ENCODE results near the gene LTBP3. TPM values are rescaled to one million over a fixed set of nuclear protein-coding genes. Genes with fewer than 3 reads are reported as not detected.
"Not testable (repeated sequence)": the region's sequence is repeated elsewhere in the genome, so short reads cannot be mapped to it uniquely, and the experiment has no call there.

Gene LTBP3
- polyA plus RNA-seq, 3 donors: 88.3 to 101 (median 89.4) TPM

GRCh38 chr11:65572356-65573051, 14.3 kb upstream of the LTBP3 start, which contains the start of gene FAM89B:
Gene FAM89B (plus strand): TSS chr11:65572538. CDS start chr11:65572670, 132 bp downstream.
- peak in 1 of 3 donors; percentile 88 for DNase-seq (ENCODE audit: low read depth in 3 of 3, low spot score in 2 of 3)

DNA sequence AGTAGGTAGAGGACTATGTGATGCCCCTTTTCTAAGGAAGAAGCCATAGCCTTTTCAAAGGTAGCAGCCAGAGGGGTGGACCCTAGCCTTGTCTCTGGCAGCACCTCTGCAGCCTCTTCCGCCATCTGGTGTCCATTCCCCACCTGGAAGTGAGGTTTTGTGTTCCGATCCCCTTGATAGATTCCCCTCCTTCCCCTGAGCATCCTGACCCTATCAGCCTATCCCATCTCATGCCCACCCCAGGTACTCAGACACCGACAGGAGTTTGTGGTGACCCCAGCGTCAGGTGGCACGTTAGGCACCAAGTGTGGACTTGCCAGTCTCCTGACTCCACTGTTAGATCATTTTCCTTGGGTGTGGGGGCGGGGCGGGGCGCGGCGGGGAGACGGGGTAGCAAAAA, 13.8 kb upstream of the LTBP3 start:
- no peak for DNase-seq (ENCODE audit: low read depth in 3 of 3, low spot score in 2 of 3)

DNA sequence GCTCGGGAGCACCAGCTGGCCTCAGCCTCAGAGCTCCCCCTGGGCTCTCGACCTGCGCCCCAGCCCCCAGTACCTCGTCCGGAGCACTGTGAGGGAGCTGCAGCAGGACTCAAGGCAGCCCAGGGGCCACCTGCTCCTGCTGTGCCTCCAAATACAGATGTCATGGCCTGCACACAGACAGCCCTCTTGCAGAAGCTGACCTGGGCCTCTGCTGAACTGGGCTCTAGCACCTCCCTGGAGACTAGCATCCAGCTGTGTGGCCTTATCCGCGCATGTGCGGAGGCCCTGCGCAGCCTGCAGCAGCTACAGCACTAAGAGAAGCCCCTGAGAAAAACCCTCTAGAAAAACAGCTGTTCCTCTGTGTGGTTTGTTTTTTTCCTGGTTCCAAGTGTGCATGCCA, 13.3 kb upstream of the LTBP3 start:
- DNase-seq (ENCODE audit: low read depth in 3 of 3, low spot score in 2 of 3): no peak

DNA sequence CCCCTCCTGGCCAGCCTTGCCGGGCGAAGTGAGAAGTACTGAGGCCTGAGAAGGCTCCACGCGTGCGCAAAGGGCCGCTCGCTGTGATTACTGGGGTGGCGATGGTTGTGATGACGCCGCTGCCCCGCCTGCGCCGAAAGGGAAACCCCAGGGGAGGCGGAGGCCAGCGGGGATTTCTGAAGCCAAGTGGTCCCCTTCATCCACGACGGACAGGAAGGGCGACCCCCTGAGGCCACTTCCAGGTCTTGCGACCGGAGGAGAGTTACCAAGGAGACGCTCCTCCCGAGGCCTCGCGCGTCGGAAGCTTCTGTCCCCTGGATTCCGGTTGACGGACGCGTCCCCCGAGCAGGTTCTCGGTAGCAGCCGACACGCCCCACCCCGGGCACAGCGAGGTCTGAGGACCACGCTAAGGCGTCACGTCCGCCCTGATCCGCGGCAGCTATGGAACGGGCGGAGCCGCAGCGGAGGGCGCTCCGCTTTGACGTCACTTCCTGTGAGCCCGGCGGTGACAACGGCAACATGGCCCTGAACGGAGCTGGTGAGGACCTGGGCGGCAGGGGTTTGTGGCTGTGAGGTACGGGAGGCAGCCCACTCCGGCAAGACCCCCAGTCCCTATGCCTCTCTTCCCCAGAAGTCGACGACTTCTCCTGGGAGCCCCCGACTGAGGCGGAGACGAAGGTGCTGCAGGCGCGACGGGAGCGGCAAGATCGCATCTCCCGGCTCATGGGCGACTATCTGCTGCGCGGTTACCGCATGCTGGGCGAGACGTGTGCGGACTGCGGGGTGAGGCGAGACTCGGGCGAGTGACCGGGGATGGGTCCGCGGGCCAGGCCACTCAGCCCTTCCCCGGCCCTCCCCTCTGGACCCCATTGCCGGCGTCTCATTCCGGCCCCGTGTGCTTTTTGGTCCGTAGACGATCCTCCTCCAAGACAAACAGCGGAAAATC, 12.1 kb upstream of the LTBP3 start, which contains the start of gene ZNRD2:
ZNRD2 (plus strand) TSS at position 505 of the 946 bp plus-strand sequence; CDS start at position 520, 15 bp downstream.
- DNase-seq (ENCODE audit: low read depth in 3 of 3, low spot score in 2 of 3): peak; percentile 93 to 95 (median 95)

DNA sequence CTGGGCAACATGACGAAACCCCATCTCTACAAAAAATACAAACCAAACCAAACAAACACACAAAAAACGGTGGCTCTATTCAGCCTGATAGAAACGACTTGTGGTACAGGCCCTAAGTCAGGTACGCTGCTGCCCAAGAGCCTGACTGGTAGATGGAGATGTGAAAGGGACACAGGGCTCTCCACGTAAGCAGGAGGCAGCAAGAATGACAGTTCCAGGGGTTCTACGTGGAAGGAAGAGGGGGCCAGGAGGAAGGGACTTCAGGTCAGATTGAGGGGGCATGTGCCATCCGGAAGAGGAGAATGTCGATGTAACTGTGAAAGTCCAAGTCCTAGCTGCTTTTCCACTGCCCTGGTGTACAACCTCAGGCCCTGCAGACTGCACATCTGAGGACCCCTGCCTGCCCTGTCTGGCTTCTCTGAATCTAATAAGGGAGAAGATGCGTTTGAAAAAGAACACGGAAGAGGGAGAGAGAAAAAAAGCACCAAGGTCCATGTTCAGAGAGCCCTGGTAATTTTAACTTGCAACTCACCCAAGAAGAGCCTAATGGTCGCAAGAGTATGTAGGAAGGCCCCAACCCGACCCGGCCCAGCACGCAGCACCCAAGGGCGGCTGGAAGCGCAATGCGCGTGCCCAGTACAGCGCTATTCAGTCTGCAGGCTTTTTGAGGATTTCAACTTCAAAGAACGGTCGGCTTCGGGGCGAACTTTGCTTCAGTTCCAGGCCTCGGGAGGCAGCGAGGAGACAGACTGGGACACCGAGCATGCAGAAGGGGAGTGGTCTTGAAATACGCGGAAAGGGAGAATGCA, 11.2 kb upstream of the LTBP3 start:
- DNase-seq (ENCODE audit: low read depth in 3 of 3, low spot score in 2 of 3): no peak

DNA sequence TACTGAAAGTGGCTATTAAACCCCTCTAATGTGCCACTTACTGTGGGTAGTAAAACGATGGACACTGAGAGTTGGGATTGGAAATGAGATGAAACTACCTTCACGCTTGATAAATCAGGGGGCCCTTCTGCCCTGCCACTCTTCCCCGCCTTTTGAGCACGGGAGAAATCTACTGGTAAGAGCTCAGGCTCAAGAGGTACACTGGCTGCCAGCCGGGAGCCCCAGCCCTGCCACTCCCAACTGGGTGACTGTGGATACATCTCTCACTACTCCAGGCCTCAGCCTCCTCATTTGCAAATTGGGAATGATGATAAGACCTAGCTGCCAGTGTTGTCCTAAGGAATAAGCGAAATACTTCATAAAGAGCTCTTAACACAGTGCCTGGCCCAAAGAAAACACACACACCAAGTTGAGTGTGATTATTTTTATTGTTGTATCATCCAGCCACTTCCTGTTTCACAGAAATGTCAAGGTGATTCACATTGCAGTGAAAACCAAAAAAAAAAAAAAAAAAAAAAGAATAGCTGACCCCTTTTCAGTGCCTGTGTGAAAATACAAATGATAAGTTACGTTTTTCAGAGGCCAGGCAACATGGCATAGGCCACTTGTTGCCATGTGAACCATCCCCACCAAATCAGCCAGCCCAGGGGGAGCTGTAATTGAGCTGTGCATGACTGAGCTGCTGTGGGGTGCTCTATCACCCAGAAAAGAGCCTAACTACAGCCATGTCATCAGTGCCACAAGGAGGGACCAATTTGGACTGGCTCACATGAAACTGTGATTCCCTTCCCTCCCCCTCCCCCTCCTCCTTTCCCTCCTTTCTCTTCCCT, 7.7 kb upstream of the LTBP3 start:
- DNase-seq (ENCODE audit: low read depth in 3 of 3, low spot score in 2 of 3): no peak

GRCh38 chr11:65564879-65565559, 6.9 kb upstream of the LTBP3 start:
- DNase-seq (ENCODE audit: low read depth in 3 of 3, low spot score in 2 of 3): not testable (repeated sequence)

DNA sequence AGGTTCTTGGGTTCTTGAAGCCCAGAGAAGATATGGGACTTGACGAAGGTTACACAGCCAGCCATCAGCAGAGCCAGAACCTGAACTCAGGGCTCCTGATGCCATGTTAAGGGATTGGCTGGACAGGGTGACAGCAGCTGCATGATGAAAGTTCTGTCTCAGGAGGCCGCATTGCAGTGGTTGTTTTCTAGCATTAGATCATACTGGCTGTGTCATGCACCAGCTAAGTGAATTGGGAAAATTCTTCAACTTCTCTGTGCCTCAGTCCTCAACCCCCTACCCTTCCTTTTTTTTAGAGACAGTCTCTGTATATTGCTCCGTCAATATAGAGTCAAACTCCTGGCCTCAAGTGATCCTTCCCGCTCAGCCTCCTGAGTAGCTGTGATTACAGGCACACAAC, 5.4 kb upstream of the LTBP3 start:
- no peak for DNase-seq (ENCODE audit: low read depth in 3 of 3, low spot score in 2 of 3)

DNA sequence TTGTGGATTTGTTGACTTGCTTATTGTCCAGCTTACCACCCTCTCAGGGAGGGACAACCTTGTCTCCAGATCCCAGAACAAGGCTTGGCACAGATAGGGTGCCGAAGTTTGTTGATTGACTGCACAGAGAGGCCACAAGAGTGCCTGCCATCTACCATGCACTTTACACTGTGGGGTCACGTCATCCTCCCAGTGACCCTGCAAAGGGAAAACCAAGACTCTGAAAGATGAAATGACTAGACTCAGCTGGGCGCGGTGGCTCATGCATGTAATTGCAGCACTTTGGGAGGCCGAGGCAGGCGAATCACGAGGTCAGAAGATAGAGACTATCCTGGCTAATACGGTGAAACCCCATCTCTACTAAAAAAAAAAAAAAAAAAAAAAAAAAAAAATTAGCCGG, 4.6 kb upstream of the LTBP3 start:
- no peak for DNase-seq (ENCODE audit: low read depth in 3 of 3, low spot score in 2 of 3)

DNA sequence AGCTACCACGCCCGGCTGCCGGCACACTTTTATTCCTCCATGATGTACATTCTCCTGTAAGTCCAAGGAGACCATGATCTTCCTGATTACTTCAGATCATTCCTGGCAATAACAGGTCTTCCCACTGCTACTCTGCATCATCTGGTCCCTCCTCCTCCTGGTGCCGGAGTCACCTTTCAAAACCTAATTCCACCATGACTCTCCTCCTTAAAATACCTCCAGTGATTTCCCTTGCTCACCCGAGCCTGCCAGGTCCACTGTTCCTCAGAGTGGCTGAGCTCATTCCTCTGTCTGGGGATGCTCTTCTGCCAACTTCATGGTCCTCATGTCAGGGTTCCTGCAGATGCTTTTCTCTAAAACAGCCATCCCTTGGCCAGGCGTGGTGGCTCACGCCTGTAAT, 3.9 kb upstream of the LTBP3 start:
- no peak for DNase-seq (ENCODE audit: low read depth in 3 of 3, low spot score in 2 of 3)

GRCh38 chr11:65560555-65561418, 2.6 kb upstream of the LTBP3 start:
- DNase-seq (ENCODE audit: low read depth in 3 of 3, low spot score in 2 of 3): no peak

DNA sequence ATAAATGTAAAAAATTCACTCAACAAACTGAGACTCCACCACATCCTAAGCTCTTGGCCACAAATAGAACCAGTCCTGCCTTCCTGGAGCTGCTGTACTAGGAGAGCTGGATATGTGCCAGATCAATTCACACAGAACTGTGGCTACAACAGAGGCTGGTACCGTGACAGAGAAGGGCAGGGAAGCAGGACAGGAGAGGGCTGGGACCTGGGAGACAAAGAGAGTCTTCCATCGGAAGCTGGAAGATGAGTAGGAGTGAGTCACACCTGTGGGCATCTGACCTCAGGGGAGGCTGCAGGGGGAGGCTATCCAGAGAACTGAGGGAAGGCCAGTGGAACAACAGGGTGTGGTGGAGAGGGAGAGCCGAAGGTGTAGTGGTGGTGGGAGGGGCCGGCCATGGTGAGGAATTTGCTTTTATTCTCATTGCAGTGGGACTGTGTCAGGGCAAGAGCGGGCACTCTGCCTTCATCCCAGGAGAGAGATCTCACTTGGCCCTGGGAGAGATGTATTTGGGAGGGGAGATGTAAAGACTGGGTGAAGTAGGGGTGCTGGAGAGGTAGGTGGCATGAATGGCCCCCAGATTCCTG, 1.9 kb upstream of the LTBP3 start:
- no peak for DNase-seq (ENCODE audit: low read depth in 3 of 3, low spot score in 2 of 3)

GRCh38 chr11:65559535-65559934, 1.4 kb upstream of the LTBP3 start:
- no peak for DNase-seq (ENCODE audit: low read depth in 3 of 3, low spot score in 2 of 3)

DNA sequence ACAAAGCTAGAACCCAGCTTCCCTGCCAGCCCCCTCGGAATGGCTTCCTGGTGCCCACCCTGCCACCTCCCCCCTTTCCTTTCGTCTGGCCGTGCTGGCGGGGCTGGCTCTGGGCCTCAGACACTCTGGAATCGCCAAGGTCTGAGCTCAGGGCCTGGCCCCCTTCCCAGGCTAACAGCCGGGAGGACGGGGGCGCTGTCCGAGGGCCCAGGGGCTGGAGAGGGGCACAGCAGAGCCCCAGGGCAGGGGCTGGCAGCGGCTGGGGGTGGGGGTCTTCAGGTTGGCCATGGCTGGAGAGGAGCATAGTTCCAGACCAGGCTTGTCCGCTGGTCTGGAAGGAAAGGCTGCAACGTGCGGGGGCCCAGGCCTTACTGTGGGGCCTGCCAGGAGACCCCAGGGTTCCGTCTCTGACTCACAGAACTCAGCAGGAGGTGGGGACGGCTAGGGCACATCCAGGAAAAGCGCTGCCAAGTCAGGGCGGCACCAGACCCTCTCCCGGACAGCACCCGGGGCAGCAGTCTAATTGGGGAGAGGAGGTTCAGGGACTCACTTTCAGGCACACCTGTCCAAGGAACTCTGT, 861 bp upstream of the LTBP3 start:
- no peak for DNase-seq (ENCODE audit: low read depth in 3 of 3, low spot score in 2 of 3)

- DNase-seq (ENCODE audit: low read depth in 3 of 3, low spot score in 2 of 3): no peak
Observed at GRCh38 chr11:65557280-65558001, 718 bp downstream of the LTBP3 start.

- DNase-seq (ENCODE audit: low read depth in 3 of 3, low spot score in 2 of 3): no peak
Observed at GRCh38 chr11:65556470-65557279, 1.5 kb downstream of the LTBP3 start.

All from right renal cortex interstitium (tissue), 3 donors.